Activated CD8-positive, alpha-beta memory T cell treated with anti-CD3 and anti-CD28 coated beads for 48 hours (primary cell): ENCODE measurements around the gene JUND.
A peak's percentile ranks its signal among the peaks of the same experiment; 100 is the strongest.

Experiments
- DNase-seq, 3 experiments: peaks; one replicate each; pipeline ENCODE4 v3.0.0-alpha.2; 2020; ENCODE audit warnings: low read depth in 2 of 3, low spot score in 2 of 3

JUND gene

DNA sequence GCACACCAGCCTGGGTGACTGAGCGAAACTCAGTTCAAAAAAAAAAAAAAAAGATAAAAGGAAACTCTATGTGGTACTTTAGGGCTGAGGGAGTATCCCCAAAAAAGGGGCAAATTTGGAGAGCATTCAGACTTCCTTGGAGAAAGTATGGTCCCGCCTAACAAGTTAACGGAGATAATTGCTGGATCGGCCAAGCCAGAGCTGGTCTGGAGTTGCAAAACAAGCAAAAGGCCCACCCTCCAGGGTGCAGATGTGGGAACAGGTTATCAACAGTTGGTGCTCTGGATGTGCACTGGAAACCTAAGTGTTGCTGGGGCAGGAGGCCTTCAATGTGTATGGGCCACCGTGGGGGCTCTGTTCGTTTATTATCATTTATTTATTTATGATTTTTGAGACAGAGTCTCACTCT lies 10.0 kb downstream of the JUND start:
- DNase-seq = no peak

DNA sequence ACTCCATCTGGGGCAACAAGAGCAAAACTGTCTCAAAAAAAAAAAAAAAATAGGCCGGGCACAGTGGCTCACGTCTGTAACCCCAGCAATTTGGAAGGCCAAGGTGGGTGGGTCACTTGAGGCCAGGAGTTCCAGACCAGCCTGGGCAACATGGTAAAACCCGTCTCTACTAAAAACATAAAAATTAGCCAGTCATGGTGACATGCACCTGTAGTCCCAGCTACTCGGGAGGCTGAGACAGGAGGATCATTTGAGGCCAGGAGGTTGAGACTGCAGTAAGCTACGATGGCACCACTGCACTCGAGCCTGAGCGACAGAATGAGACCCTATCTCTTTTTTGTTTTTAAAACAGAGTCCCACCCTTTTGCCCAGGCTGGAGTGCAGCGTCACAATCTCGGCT lies 11.1 kb downstream of the JUND start:
- no peak for DNase-seq

DNA sequence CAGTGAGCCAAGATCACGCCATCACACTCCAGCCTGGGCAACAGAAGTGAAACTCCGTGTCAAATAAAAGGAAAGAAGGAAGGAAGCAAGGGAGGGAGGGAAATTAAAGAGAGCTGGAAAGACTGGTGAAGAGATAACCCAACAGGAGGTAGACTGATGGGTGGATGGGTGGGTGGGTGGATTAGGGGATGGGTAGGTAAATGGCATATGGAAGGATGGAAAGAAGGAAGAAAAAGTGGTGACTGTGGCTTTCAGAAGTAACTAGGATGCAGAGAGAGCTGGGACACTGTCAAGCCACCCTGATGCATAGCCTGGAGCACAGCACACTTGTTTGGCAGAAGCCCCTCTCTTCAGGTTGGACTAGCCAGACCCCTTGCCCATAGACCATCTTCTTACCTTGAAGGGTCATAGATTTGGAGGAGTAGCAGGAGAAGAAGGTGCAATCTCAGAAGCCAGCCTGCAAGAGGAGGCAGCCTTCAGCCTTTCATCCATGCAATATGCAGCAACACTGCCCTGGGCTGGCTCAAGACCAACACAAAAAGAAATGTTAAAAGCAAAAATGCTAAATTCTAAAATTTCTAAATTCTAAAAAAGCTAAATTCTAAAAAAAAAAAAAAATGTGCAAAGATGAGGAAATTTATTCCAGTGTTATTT lies 12.2 kb downstream of the JUND start:
- no peak for DNase-seq

- no peak for DNase-seq
These were observed 14.4 kb downstream of the JUND start for GRCh38 chr19:18266771-18267686.

GRCh38 chr19:18265582-18265981 lies 15.8 kb downstream of the JUND start:
- DNase-seq = no peak

DNA sequence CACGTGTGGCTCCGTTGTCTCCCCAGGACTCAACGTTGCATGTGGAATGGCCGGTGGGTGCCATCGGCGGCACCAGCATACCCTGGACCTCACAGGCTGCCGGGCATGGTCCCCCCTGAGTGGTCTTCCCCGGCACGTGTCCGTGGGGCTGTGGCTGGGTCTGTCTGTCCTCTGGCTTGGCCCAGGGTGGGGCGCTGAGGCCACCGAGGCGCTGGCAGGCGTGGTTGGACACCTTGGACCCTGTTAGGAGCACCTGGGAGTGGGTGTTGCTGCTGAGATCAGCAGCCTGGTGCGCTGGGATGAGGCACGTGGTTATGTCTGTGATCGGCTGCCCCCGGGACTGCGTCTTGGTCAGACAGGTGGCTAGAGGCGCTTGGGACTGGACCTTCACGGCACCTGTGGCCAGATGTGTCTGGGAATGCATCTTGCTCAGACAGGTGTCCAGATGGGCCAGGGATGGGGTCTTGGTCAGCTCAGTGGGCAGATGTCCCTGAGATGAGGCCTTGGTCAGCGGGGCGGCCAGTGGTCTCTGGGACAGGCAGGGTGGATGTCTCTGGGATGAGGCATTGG lies 16.4 kb downstream of the JUND start:
- DNase-seq = no peak

- no peak for DNase-seq
These were observed 17.1 kb downstream of the JUND start for GRCh38 chr19:18264137-18264854.

DNA sequence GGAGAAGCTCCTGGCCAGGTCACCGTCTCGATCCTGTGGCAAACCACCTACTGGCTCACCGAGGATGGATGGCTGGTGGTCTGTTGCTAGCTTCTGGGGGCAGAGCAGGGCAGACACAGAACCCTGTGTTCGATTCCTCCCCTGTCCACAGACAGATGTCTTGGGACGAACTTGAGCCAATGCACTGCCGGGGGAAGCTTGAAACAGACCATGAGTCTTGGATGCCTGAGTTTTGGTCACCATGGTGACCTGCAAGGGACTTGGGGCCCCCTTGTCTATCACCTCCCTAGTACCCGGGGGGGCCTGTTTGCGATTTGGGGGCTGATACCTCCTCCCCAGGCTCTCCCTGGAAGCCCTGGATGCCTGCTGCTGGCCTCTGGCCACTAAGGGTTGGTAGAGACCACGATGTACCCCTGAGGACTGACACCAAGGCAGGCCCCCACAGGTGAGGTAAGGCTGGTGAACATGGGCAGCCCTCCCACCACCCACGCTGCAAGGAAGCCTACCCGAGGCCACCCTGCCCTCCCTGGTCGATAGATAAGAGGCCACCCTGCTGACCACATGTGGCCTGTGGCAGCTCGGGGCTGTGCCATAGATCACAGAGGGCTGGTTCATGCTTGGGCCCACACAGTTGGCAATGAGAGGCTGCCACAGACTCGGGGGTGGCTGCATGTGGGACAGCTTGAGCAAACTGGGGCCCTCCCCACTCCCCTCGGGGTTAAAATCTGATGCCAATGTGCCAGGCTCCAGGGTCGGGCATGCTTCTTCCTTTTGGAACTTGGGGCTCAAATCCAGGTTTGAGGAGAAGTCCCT lies 17.9 kb downstream of the JUND start:
- DNase-seq = no peak

DNA sequence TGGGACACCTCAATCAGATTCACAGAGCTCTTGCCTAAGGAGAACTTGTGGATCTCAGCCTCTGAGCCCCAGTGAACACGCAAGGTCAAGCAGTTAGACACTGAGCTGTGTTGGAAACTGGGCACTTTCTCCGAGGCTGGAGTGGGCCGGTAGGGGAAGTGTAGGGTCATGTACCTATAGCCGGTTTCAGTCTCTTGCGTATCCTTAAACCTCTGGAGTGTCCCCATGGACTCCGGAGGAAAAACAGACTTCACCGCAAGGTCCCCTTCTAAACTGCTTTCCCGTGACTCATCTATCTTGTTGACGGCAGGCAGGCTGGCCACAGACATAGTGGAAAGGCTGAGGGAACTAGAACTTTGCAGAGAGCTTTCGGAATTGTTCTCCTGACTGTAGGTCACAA lies 18.5 kb downstream of the JUND start:
- no peak for DNase-seq

GRCh38 chr19:18262144-18262543 lies 19.3 kb downstream of the JUND start:
- no peak for DNase-seq

DNA sequence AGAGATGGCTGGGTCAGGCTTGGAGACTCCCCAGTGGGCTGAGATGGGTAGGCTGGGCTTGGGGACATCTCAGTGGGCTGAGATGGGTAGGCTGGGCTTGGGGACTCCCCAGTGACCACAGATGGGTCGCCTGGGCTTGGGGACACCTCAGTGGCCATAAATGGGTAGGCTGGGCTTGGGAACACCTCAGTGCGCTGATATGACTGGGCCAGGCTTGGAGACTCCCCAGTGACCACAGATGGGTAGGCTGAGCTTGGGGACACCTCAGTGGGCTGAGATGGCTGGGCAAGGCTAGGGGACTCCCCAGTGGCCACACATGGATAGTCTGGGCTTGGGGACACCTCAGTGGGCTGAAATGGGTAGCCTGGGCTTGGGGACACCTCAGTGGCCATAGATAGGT lies 19.9 kb downstream of the JUND start:
- DNase-seq = no peak

DNA sequence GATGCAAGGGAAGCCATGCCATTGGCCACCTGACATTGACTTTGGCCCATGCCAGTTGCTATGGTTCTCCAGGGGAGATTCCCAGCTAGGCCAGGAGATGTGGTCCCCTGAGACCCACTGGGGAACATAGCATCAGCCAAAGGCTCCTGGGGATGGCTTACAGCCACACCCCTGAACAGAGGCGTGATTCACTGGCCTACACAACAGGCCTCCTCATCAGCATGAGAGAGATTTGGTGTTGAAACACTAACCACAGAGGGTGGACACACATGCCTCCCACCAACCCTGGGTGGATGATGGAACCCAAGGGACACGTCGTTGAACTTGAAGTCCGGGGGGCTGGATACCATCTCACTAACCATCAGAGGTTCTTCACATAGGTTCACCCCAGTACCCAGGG lies 21.5 kb downstream of the JUND start:
- no peak for DNase-seq

- DNase-seq = no peak
These were observed 23.6 kb downstream of the JUND start for GRCh38 chr19:18257503-18258470.

GRCh38 chr19:18254546-18255503 lies 26.6 kb downstream of the JUND start:
- DNase-seq = no peak

GRCh38 chr19:18253716-18254115 lies 27.7 kb downstream of the JUND start:
- no peak for DNase-seq

DNA sequence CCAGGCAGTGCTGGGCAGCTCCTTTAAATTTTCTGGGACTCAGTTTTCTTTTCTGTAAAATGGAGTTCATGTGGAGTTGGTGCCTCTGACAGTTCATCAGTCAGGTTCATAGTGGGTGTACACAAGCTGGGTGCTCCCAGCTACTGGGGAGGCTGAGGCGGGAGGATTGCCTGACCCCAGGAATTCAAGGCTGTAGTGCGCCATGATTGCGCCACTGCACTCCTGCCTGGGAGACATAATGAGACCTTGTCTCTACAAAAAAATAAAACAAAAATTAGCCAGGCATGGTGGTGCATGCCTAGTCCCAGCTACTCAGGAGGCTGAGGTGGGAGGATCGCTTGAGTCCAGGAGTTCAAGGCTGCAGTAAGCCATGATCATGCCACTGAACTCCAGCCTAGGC lies 28.3 kb downstream of the JUND start:
- no peak for DNase-seq

DNA sequence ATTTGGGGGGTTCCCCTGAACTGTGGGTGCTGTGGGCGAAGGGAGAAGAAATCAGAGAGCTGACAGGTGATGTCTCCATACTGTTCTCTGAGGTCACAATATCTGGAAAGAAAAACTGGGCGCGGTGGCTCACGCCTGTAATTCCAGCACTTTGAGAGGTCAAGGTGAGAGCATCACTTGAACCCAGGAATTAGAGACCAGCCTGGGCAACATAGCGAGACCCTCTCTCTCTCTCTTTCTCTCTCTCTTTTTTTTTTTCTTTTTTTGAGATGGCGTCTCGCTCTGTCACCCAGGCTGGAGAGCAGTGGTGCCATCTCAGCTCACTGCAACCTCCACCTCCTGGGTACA lies 29.1 kb downstream of the JUND start:
- DNase-seq = no peak

DNA sequence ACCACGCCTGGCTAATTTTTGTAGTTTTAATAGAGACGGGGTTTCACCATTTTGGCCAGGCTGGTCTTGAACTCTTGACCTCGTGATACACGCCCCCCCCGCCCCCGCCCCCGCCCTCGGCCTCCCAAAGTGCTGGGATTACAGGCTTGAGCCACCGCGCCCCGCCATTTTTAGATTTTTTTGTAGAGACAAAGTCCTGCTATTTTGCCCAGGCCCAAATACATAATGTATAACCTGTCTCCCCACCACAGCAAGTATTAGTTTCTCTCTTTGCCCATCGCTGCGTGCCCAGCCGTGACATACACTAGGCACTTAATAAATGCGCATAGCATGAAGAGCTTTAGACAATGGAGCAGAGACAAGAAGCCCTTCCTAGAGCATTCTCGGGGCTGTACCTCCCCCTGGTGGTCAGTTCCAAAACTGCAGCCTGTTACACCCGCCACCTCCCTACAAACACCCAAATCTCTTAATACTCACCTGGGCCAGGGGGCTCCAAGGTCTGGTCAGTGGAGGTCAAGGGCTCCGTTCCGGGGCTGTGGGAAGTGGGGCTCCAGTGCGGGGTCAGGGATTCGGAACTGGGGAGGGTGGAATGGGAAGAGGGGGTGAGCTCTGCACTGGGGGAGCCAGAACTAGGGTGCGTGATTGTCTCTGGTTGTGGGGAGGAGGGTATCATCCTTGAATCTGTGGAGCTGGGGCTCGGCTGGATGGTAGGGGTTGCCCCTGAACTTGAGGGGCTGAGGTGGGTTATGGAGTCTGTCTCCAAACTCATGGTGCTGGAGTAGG lies 29.6 kb downstream of the JUND start:
- peak; percentile 39 to 89 (median 85) for DNase-seq
